Loucy (cell line): ENCODE results near the gene PHOSPHO1.

Source experiments
- CTCF ChIP-seq: fragments of 200-600 bp; sonication (generic); conservative IDR thresholded peaks from 2 replicates; pipeline ENCODE4 v1.5.1; 2014; ENCODE audit warnings: mild to moderate bottlenecking, antibody characterized with exemption, low read length
- EZH2phosphoT487 ChIP-seq: fragments of 200-600 bp; IDR thresholded peaks from 2 replicates; pipeline ENCODE4 v1.6.1; 2018; ENCODE audit warnings: antibody characterized with exemption, mild to moderate bottlenecking, moderate library complexity, borderline replicate concordance

GRCh38 chr17:49224997-49225337, 5.6 kb downstream of the PHOSPHO1 start:
- TF ChIP-seq CTCF (no peak), EZH2phosphoT487 (no peak)
